GM18507 (cell line): ENCODE data around the gene CACTIN.
"Not testable (repeated sequence)": the region's sequence is repeated elsewhere in the genome, so short reads cannot be mapped to it uniquely, and the experiment has no call there.

Experiments
- DNase-seq: peaks from one replicate; pipeline ENCODE4 v3.0.0; 2011; ENCODE audit warnings: low read depth; ENCODE audit not compliant: insufficient read length; ENCODE audit errors: extremely low spot score
- FAIRE-seq: peaks from 2 replicates; lab custom pipeline; 2011; peaks lifted over from hg19 to GRCh38; lab: Jason Lieb, UNC

Gene CACTIN

GRCh38 chr19:3632739-3633558 lies 6.4 kb upstream of the CACTIN start:
- DNase-seq (no peak), FAIRE-seq (no peak)

GRCh38 chr19:3632098-3632497 lies 5.5 kb upstream of the CACTIN start:
- FAIRE-seq, result no peak
- no peak for DNase-seq

- no peak for DNase-seq
- FAIRE-seq, result no peak
These were observed 4.7 kb upstream of the CACTIN start for GRCh38 chr19:3631053-3631861.

GRCh38 chr19:3628766-3629165 lies 2.2 kb upstream of the CACTIN start:
- FAIRE-seq, DNase-seq: not testable (repeated sequence)

GRCh38 chr19:3627351-3627723 lies 747 bp upstream of the CACTIN start:
- no peak for DNase-seq
- no peak for FAIRE-seq

- FAIRE-seq, result no peak
These were observed 556 bp downstream of the CACTIN start for GRCh38 chr19:3625996-3626472.

GRCh38 chr19:3623716-3624115 lies 2.9 kb downstream of the CACTIN start:
- no peak for DNase-seq
- FAIRE-seq, result no peak

More at GRCh38 chr19:3625996-3626472, 556 bp downstream of the CACTIN start:
- DNase-seq, result no peak

- DNase-seq (no peak), FAIRE-seq (no peak)
These were observed 4.4 kb downstream of the CACTIN start for GRCh38 chr19:3622224-3622623.

GRCh38 chr19:3621689-3622088 lies 4.9 kb downstream of the CACTIN start:
- FAIRE-seq, result no peak
- no peak for DNase-seq

GRCh38 chr19:3620817-3621547 lies 5.6 kb downstream of the CACTIN start:
- FAIRE-seq (no peak), DNase-seq (no peak)

GRCh38 chr19:3620145-3620816 lies 6.3 kb downstream of the CACTIN start:
- FAIRE-seq (no peak), DNase-seq (no peak)

- DNase-seq, result no peak
- FAIRE-seq, result no peak
These were observed 7.0 kb downstream of the CACTIN start for GRCh38 chr19:3619631-3620012.

GRCh38 chr19:3618811-3619630 lies 7.6 kb downstream of the CACTIN start:
- no peak for FAIRE-seq
- DNase-seq, result no peak

GRCh38 chr19:3618144-3618810 lies 8.3 kb downstream of the CACTIN start:
- FAIRE-seq (peak; percentile 69), DNase-seq (peak; percentile 79)

GRCh38 chr19:3617463-3617862 lies 9.1 kb downstream of the CACTIN start:
- FAIRE-seq, result no peak

GRCh38 chr19:3615524-3616135 lies 11.0 kb downstream of the CACTIN start:
- DNase-seq (no peak), FAIRE-seq (no peak)

More at GRCh38 chr19:3617463-3617862, 9.1 kb downstream of the CACTIN start:
- no peak for DNase-seq

GRCh38 chr19:3614858-3615505 lies 11.6 kb downstream of the CACTIN start:
- FAIRE-seq (no peak), DNase-seq (no peak)
